GM12875 (cell line): ENCODE results near the gene CYP4A11.
"Not testable (repeated sequence)": the region's sequence is repeated elsewhere in the genome, so short reads cannot be mapped to it uniquely, and the experiment has no call there.

Experiments used
- H3K4me3 ChIP-seq: one replicate; pipeline ENCODE4 v1.5.1; 2011; ENCODE audit warnings: low read depth, low read length, control low read depth
- TF ChIP-seq, protein P1 (sequence below): IDR thresholded peaks from 2 replicates; pipeline ENCODE4 v1.5.1; 2011; ENCODE audit warnings: low read depth, mild to moderate bottlenecking, control low read depth, inconsistent platforms, low read length, moderate library complexity, borderline replicate concordance; ENCODE audit not compliant: insufficient read depth

Gene CYP4A11

DNA sequence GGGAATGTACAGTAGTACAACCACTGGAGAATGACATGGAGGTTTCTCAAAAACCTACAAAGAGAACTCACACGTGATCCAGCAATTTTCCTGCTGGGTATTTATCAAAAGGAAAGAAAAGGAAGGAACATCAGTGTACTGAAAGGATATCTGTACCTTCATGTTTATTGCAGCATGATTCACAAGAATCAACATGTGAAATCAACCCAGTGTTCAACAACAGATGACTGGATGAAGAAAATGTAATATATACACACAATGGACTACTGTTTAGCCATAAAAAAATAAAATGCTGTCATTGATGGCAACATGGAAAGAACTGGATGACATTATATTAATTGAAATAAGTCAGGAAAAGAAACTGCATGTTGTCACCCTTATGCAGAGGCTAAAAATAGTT, 19.0 kb upstream of the CYP4A11 start:
- TF ChIP-seq, protein P1, sequence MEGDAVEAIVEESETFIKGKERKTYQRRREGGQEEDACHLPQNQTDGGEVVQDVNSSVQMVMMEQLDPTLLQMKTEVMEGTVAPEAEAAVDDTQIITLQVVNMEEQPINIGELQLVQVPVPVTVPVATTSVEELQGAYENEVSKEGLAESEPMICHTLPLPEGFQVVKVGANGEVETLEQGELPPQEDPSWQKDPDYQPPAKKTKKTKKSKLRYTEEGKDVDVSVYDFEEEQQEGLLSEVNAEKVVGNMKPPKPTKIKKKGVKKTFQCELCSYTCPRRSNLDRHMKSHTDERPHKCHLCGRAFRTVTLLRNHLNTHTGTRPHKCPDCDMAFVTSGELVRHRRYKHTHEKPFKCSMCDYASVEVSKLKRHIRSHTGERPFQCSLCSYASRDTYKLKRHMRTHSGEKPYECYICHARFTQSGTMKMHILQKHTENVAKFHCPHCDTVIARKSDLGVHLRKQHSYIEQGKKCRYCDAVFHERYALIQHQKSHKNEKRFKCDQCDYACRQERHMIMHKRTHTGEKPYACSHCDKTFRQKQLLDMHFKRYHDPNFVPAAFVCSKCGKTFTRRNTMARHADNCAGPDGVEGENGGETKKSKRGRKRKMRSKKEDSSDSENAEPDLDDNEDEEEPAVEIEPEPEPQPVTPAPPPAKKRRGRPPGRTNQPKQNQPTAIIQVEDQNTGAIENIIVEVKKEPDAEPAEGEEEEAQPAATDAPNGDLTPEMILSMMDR, result no peak
- H3K4me3 ChIP-seq, result no peak overlapping the region

DNA sequence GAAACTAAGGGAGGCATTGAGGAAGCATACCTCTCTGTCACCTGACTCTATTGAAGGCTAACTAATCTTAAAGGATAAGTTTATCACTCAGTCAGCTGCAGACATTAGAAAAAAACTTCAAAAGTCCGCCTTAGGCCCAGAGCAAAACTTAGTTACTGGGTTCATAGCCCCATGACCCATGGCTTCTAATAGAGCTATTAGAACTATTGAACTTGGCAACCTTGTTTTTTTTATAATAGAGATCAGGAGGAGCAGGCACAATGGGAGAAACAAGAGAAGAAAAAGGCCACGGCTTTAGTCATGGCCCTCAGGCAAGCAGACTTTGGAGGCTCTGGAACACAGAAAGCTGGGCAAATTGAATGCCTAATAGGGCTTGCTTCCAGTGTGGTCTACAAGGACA, 13.8 kb upstream of the CYP4A11 start:
- H3K4me3 ChIP-seq, result not testable (repeated sequence)

DNA sequence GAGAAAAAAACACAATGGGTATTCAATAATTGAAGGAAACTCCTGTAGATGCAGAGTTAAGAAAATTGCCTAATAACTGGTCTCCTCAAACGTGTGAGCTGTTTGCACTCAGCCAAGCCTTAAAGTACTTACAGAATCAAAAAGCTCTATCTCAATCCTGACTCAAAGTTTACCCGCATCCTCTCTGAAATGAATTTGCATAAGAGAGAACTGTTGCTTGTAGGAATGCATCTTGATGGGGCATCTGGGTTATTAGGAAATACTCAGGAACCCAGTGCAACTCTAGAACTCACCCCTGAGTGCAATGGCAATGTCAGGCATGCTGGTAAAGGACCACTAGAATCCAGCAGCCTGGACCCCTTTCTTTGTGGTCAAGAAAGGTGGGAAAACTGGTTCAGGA, 12.6 kb upstream of the CYP4A11 start:
- not testable (repeated sequence) for H3K4me3 ChIP-seq

DNA sequence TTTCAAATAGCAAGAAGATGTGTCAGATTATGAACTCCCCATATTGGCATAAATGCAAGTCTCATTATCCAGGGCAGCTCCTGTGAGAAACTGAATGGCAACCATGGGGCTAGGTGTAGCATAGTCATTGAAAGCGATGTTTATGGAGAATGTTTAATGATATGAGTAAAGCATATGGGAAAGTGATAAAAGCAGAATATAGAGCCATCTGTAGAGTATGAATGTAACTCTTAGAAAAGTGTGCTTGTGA, 8.1 kb upstream of the CYP4A11 start:
- not testable (repeated sequence) for H3K4me3 ChIP-seq

DNA sequence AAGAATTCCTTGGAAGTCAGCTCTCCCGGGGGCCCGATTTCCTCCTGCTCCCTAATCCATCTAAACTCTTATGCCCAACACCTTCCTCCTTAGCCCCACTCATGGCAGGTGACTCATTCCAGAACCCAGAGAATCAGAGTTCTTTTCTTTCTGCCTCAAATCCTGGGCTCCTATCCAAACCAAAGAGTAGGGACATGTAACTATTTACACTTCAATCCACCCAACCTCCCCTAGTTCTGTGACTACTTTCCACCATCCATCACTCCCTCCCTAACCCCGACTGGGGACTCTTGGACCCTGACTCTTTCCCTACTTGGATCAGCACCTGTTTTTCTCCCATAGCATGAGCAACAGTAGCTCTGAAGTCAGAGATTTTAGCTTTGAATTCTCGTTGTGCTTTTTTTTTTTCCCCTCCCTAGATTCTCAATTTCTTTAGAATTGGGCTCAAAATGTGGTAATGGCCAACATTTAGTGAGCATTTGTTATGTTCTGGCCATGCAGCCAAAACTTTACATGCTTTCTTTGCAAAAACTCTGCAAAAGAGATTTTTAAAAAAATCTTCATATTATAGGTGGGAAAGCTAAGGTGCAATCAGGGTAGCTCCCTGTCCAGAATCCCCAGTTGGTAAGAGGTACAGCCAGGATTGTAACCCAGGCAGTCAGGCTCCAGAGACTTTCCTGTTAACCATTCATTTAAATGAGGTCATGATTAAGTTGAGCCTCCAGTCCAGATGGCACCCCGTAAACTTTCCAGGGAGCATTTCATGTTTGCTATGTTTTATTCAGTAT, 7.5 kb upstream of the CYP4A11 start:
- TF ChIP-seq, protein P1, result no peak
- no peak overlapping the region for H3K4me3 ChIP-seq

DNA sequence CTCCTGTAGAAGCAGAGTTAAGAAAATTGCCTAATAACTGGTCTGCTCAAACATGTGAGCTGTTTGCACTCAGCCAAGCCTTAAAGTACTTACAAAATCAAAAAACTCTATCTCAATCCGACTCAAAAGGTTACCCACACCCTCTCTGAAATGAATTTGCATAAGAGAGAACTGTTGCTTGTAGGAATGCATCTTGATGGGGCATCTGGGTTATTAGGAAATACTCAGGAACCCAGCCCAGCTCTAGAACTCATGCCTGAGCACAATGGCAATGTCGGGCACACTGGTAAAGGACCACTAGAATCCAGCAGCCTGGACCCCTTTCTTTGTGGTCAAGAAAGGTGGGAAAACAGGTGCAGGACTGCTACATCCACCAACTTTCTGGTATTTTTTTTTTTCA, 6.4 kb upstream of the CYP4A11 start:
- not testable (repeated sequence) for H3K4me3 ChIP-seq

DNA sequence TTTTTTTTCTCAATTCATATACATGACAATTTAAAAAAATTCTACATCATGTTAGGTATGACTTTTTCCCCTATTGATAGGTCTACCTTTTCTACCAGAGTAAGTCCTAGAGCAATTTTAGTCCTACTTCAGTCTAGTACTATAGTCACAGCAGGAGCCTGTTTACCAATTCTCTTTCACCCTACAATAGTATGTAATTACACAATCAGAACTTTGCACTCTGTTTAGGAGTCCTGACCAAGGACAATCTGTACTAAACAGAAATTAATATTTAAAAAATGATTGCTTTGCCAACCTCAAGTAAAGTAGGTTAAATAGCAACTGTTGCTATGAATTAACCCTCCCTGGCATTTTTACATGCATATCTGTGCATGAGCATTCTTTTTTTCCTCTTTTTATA, 810 bp upstream of the CYP4A11 start:
- TF ChIP-seq, protein P1, result no peak
- no peak overlapping the region for H3K4me3 ChIP-seq

DNA sequence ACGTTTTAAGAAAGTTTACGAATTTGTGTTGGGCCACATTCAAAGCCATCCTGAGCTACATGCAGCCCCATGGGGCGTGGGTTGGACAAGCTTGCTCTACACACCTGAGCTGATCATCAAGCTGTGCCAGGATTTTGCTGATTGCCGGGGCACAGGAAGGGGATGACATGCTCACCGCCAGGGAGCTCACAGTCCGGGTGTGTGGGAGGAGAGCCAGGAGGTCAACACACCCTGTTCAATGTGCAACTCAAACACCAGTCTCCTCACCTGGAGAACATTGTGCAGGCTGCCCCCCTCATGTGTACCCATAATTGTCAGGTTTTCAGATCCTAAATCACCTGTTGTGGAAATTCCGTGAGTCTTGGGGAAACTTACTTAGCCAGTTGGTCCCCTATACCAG, 969 bp downstream of the CYP4A11 start:
- TF ChIP-seq, protein P1, result no peak
- H3K4me3 ChIP-seq, result no peak overlapping the region

DNA sequence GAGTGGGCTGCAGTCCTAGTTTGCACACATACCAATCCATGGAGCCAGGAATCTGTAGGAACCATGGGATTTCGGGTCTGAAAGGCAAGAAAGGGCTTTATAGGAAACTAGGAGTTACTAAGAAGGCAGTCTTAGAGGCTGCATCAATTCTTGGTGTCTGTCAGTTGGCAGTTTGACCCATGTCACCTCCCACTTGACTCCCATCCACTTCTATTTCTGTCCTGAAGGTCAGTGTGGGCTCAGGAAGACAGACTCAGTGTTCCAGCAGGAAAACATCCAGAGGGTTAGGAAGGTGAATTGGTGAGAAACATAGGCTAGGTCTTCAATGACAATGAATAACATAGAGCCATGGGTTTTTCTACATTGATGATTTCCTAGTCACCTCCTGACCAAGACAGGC, 4.0 kb downstream of the CYP4A11 start:
- TF ChIP-seq, protein P1, result no peak
- no peak overlapping the region for H3K4me3 ChIP-seq
